Stimulated activated CD8-positive, alpha-beta memory T cell treated with anti-CD3 and anti-CD28 coated beads, Interleukin-15, amount 100 ng/mL, for 48 hours (primary cell): ENCODE data around the gene KBTBD13.

Experiments used
- DNase-seq, 2 donors: peaks; one replicate each; pipeline ENCODE4 v3.0.0-alpha.2; 2020; ENCODE audit warnings: low read depth in 2 of 2

Gene KBTBD13

DNA sequence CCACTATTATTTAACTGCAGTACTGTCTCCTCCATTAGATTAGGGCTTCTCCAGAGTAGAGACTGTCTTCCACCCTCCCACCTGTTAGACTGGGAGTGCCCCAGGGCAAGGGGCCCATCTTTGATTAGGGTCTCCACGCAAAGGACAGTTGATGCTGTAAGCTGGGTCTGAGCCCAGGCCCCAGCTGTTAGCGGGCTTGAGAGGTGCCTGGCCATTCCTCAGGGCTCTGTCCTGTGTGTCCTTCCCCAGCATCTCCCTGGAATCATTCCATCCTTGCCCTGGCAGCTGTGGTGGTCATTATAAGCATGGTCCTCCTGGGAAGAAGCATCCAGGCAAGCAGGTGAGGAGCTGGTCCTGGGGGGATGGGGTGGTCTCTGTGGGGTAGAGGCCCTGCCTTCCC is 25.3 kb upstream of the KBTBD13 start:
- no peak for DNase-seq

DNA sequence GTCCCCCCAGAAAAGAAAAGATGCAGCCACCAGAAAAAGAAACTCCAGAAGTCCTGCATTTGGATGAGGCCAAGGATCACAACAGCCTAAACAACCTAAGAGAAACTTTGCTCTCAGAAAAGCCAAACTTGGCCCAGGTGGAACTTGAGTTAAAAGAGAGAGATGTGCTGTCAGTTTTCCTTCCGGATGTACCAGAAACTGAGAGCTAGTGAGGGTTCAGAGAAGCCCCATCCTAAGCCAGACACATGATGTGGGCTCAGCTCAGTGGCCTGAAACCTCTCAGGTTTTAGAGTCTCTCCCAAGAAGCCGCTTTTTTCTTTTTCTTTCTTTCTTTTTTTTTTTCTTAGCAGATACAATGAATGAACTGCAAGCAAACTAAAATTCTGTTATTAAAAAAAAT is 23.6 kb upstream of the KBTBD13 start:
- no peak for DNase-seq

DNA sequence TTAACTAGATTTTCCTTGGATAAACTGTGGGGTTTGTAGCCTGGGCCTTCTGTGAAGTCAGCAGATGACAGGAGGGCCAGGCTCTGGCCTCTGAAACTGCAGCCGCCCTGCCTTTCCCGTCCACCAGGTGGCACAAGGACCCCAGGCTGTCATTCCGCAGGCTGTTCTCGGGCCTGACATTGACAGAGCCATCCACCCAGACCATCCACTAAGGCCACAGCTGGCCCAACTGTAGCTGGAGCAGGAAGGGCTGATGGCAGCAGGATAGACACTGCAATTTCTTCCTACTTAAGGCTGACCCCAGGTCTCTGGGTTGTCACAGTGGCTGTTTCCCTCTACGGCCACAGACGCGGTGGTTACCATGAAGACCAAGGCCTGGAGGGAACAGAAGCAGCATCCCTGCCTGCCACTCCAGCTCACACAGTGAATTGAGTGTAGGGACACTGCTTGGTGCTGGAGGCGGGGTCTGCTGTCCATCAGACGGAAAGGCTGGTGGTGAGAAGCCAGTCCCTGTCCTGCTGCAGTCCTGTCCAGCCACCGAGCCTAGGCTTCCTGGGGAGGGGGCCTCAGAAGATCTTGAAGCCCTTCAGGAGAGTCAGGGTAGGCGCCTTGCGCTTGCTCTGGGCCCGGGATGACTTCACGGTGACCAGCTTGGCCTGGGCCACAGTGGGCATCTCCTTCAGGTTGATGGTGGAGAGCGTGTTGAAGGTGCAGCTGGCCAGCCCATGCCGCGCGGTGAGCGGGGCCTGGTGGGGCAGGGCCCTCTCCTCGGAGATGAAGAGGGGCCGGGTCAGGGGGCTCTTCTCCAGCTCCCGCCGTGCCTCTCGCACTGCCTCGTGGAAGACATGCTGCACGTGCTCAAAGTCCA is 22.0 kb upstream of the KBTBD13 start:
- DNase-seq, result peak; percentile 18 to 43

DNA sequence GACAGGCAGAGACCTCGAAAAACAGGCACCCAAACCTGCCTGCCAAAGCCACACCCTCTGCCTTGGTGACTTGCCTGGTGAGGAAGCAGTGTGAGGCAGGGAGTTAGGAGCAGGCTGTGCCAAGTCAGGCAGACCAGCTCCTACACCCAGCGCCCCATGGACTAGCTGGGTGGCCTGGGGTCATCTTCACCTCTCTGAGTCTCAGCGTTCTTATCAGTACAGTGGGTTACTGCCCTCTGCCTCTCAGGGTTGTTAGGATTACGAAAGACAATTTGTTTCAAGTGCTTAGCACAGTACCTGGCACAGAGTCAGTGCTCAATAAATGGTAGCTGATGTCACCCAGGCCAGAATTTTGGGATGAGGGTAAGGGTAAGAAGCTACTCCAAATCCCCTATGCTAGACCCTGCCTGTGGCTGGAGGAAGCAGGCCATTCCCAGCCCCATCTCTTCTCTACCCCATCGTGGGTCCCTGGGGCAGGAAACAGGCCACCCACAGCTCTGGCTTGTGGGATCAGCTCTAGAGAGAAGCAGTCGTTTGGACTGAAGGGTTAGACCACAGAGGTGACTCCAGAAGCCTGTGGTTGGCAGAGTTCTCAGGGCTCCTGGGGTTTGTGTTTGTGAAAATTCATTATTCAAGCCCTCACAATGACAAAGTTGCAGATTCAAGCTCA is 21.2 kb upstream of the KBTBD13 start:
- DNase-seq, result no peak

DNA sequence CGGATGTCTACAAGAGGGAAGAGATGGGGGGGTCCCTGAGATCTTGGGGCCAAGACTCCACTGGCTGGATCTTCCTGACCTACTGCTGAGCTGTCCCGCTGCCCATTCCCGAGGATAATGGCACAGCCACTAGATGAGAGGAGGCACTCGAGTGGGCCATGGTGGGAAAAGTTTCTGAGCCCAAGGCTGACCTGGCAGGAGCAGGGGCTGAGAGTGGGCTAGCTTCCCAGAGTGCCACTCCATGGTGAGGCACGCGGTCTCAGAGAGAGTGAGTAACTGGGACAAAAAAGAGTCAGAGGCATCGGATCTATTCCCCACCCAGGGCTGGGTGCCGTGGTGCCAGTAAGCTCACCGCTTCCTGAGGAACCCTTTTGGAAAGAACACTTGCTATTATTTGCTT is 20.4 kb upstream of the KBTBD13 start:
- no peak for DNase-seq

DNA sequence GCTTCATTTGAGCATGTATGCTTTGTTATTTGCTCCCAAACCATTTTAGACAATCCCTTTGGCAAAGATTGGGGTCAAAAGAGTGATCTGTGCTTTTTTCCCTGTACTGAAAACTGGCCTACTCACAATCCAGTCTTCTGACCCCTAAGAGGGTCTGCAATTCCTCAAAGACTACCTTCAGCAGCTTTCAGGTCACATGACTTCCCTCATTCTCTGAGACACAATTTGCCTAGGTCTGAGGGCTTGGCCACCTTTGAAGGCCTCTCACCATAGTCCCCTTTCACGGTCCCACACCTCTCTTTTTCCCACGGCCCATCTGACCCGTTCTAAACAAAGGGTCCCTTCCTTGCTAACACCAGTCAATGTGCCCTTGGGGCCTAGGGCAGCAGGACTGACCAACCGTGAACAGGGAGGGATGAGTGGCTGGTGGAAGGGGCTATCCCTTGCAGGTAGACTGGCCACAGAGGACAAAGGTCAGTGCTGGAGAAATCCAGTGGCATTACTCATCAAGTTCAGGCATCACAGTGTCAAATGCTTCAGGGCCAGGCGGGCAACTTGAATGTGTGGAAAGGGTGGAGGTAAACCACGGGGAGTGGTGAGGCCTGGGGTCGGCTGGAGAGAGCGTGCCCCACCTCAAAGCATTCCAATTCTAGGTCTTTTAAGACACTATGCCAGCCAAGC is 19.5 kb upstream of the KBTBD13 start:
- no peak for DNase-seq

DNA sequence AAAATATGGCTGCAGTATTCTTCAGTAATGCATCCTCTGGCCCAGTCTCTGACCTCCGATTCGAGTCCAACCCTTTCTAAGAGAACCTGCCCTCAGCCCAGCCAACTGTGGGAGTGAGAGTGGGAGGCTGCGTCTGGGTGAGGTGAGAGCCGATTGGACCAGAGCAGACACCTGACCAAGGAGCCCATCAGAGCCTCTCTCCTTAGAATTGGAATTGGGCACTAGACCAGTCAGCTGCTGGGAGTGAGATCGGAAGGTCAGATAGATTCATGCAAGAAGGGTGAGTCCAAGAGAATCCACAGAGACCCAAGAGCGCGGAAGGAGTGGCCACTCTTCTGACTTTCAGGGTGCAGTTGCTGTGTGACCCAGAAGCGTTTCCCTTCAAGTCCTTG is 19.0 kb upstream of the KBTBD13 start:
- DNase-seq, result no peak

DNA sequence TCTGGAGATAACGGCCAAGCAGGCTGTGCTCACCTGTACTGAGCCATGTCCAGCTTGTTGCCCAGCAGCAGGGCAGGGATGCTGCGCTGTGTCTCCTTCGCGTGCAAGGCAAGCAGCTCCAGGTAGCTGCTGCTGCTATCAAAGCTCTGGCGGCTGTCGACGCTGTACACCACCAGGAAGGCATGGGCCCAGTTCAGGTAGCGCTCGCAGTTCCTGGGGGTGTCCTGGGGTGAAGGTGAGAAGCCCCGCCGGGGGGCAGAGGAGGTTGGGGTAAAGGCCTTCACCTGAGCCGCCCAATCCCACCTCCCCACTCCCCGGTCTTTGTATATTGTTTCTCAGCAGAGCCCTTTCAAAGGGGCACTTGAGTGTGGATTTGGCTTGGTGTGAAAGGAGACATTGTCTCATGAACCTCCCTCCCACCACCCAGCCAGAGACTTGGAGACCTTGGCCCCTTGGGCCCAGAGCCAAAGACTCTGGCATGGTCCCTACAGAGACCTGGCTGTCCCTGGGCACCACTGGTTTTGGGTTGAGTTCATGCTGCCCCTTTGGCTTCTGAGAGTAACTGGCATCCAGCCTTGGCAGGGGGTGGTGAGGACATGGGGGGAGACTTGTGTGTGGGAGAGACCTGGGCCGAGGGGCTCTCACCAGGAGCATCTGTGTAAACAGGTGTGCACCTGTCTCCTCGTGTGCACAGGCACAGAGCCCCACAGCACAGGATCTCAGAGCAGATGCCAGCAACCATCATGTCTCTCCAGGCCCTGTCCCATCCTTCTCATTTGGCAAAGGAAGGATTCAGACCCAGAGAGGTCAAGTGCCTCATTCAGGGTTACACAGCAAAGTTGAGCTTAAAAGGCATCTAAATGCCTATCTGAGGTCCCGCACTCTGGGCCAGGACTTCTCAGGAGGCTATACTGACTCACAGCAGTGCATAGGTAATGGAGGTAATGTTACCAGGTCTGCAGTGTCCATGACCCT is 17.9 kb upstream of the KBTBD13 start:
- no peak for DNase-seq

DNA sequence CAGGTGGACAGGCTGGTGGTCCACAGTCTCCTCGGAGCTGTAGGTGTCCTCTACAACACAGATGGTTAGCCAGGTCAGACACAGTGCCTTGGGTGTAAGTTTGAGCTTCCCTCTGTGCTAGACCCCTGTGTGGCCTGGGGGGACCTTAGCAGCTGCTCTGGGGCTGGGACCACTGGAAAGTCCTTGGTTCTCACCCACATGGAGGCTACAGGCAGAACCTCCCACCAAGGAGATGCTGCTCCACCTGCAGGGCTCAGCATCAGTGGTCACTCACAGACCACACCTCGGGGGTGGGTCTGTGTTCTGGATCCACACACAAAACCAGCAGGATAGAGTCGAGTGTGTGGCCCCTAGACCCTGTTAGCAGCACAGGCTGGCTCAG is 17.2 kb upstream of the KBTBD13 start:
- DNase-seq, result no peak

DNA sequence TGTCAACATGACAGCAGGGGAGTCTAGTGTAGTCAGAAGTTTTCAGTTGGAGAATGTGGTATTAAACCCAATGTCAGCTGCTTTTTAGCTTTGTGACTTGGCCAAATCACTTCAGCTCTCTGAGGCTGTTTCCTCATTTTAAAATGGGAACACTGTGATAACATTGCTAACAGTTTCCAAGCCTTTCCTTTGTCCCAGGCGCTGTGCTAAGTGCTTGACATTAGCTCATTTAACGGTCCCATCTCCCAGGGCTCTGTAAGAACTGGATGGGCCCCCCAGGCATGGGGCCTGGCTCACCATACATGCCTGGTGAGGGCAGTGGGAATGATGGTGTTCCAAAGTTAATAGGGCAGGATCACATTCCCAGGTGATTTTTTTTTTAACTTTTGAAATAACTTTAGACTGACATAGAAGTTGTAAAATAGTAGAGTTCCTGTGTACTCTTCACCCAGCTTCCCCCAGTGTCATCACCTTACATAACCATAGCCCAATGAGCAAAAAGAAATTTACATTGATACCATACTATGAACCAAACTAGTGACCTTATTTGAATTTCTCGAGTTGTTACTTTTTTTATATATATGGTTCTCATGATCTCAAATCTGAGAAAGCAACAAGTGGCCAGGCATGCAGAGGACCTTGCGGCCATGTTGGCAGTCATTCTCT is 16.5 kb upstream of the KBTBD13 start:
- no peak for DNase-seq

DNA sequence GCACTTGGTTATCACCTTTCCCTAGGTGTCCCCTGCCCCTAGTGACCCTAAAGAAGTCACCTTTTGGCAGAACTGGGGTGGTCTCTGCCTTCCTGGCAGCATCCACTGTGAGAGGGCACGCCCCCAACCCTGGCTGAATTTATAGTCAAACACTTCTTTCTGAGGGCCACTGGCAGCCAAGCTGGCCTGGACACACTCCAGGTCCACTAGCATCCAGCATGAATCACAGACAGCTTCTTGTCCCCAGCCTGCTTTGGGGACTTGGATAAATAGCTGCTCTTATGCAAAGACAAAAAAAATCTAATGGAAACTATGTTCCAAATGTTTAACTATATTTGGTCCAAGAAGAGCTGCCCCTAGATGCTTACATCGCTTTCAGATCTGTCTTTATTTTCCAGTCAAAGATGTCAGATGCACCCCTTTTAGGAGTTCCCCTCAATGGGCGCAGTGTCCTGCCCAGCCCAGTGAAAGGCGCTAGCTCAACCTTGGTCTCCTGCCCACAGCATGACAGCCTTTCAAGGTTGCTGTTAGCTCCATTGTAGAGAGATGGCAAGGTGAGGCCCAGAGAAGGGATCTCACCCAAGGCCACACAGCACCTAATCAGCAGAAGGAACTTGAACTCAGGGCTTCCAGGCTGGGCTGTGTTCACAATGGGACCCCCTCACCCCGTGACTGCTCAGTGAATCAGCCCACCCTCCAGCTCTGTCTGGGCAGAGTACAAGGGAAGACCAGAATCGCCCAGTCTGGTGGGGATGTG is 15.7 kb upstream of the KBTBD13 start:
- DNase-seq, result no peak

DNA sequence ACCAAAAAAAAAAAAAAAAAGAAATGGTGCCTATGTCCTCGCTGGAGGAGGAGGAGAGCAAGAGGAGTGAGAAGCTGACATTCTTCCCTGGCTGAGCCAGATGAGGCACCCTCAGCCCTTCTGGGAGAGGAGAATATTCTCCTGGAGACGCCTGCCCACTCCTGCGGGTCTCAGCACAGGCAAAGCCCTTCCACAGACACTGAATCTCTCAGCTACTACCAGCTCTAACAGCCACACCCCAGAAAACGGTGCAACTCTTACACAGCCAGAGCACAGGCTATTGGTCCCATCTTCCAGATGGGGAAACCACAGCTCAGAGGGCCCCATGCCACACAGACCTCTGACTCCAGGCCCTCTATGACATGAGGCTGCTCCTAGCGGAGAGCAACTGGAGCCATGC is 14.5 kb upstream of the KBTBD13 start:
- DNase-seq, result no peak

DNA sequence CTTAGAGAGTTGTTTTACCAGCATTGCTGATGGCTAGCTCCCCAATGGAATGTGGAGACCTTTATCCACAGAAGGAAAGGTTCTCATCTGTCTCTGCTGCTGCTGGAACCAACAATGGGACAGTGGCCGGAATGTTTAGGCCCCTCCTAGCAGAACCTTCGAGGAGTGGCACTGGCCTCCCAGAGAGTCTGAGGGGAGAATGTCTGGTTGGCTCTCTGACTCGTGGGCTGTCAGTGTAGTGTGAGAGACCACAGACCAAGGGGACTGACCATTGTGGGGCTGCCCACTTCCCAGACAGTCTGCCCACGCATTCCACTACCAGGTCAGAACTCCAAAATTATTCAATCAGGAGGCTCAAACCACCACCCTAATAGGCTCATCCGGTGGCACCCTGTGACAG is 13.8 kb upstream of the KBTBD13 start:
- DNase-seq, result no peak

DNA sequence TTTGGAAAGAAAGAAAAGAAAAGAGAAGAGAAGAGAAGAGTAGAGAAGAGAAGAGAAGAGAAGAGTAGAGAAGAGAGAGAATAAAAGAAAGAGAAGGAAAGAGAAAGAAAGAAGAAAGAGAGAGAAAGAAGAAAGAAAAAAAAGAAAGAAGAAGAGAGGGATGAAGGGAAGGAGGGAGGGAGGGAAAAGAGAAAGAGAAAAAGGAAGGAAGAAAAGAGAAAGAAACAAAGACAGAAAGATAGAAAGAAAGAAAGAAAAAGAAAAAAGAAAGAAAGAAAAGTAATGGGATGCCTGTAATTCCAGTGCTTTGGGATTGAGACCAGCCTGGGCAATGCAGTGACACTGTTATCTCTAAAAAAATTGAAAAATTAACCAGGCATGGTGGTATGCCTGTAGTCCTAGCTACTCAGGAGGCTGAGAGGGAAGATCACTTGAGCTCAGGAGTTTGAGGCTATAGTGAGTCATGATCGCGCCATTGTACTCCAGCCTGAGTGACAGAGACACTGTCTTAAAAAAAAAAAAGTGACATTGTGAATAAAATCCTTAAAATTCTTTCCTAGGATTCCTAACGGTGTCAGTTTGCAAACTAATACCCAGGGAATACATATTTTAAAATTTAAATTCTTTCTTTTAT is 10.4 kb upstream of the KBTBD13 start:
- DNase-seq, result no peak

DNA sequence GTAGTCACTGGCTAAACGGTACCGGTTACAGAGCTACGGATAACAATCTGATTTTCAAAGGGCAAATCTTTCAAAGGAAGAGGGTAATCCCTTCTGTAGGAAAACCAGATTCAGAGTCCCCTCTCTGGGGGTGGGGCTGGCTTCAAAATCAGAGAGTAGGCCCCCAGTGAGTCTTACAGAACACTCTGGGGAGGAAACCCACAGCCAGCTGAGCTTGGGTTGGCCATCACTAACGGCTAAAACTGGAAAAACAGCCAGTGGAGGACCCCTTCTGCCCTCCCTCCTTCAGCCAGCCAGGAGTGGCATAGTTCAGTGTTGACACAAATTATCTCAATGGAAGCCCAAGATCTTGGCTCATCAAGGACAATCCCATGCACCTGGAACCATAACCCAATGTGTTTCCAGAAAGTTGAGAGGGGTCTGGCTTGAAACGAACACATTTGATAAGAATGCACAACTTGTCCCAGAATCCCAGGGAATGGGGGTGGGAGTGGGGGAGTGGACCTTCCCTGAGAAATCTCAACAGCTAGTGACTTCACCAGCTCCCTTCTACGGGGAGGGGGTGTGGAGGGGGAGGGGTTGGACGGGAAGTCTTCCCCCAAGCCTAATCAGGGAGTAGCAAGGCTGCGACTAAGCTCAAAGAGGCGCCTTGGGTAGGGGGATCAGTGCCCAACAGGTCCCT is 9.8 kb upstream of the KBTBD13 start:
- no peak for DNase-seq

DNA sequence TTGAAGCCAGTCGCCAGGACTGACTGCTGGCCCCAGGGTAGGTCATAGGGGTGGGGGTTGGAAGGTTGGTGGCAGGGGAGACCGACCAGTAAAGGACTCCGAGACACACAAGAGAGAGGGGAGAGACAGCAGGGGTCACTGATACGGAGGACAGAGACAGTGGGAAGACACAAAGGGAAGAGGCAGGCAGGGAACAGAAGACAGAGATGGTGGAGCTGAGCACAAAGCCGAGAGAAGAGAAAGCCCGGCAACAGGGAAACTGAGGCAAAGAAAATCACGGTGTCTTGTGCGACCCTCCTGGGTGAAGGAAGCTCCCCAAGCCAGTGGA is 9.3 kb upstream of the KBTBD13 start:
- DNase-seq, result no peak

DNA sequence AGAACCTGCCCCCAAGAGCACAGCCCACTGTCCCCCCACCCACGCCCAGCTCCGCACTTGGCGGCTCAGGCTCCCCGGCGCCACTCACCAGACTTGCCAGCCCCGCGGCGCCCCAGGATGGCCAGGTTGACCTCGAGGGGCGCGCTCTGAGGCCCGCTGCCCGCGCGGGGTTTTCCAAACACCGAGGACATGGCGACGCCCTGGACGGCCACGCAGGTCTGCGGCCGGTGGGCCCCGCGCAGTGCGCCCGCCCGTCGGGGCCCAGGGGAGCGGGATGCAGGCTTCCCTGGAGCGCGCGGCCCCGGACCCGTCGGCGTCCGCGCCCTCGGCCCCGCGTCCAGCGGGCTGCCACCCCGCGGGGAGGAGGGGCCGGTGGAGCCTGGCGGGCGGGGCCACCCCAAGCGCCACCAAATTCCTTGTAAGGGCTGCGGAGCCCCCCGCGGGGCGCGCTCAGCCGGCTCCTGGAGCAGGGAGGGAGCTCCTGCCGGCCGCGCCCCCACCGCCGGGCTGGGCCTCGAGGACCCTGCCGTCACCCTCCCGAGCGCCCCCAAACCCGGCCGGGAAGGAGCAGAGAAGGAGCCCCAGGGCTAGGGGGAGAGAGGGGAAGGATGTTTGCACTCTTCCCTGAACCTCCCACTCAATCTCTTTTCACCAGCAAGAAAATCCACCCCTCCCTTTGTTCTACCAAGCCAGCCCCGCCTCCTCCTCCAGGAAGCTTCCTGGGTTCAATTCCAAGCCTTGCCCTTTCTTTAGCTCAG is 8.7 kb upstream of the KBTBD13 start, which contains the start of gene RASL12:
TSS of gene RASL12 (minus strand) at position 347 of the 758 bp plus-strand sequence. CDS start at position 191, 156 bp downstream.
- DNase-seq, result no peak

DNA sequence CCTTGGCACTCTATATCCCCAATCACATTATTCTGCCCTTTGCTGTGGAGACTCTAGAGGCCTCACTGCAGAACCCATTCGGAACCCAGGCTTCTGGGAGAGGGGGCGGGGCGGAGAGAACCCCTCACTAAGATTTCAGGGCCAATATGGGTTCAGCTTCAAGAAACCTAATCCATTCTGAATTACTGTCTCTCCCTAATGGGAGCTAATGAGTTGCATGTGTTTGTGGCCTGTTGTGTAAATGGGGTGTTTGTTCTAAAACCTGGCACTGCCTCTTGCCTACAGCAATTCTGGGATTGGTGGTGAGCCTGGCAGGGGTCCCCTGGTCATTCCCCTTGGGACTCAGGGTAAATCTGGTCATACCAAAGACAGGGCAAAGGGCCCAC is 8.2 kb upstream of the KBTBD13 start:
- DNase-seq, result no peak

DNA sequence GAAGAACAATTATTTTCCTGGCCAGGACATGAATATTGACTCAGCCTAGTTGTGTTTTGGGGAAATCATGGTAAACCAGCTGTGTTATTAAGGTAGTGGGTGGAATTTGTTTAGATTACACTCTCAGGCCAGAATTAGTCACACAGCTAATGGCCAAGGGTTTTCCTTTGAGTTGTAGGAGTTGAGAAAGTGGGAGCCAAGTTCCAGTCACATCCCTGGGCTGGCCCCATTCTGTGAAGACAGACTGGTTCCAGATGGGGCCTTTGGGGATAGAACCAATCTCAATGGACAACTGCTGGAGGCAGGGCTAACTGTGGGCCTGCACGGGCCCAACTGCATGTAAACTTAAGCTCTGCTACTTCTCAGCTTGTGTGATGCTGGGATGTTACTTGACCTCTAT is 7.4 kb upstream of the KBTBD13 start:
- DNase-seq, result no peak
